PC-9 (cell line): ENCODE results near the gene COQ8A. TPM values are rescaled to one million over a fixed set of nuclear protein-coding genes. Genes with fewer than 3 reads are reported as not detected.

Experiments used
- BruUV-seq: library from RNA; stranded (reverse); fragments of 400-500 nt; replicated peaks from 2 replicates; lab custom pipeline; 2021; lab: Mats Ljungman, UMichigan
- CTCF ChIA-PET: fragments of 300-600 bp; sonication (Branson Sonifier 250); formaldehyde crosslinking; loops from one replicate; lab custom pipeline; 2022; ENCODE audit warnings: antibody characterized with exemption; lab: Charles Lee
- POLR2A ChIA-PET: fragments of 300-600 bp; sonication (Branson Sonifier 250); formaldehyde crosslinking; loops from one replicate; lab custom pipeline; 2022; ENCODE audit warnings: antibody characterized with exemption; ENCODE audit not compliant: unreplicated experiment; lab: Charles Lee
- DNase-seq, 2 experiments: peaks; one replicate each; pipeline versions ENCODE4 v3.0.0 to v3.0.0-alpha.2; 2015 to 2022; ENCODE audit warnings: mixed read lengths in 1 of 2
- H2AFZ ChIP-seq: fragments of 200-600 bp; sonication (generic); 2 replicates; pipeline ENCODE4 v1.8.1; 2017; ENCODE audit warnings: antibody characterized with exemption
- H3F3A ChIP-seq: fragments of 200-600 bp; sonication (generic); 2 replicates; pipeline ENCODE4 v1.8.1; 2017; ENCODE audit warnings: antibody characterized with exemption, mild to moderate bottlenecking, low read depth; ENCODE audit not compliant: insufficient read depth
- H3K27ac ChIP-seq: fragments of 200-600 bp; sonication (generic); 2 replicates; pipeline ENCODE4 v1.6.1; 2016; ENCODE audit warnings: mixed run types
- H3K27me3 ChIP-seq: fragments of 200-600 bp; sonication (generic); 2 replicates; pipeline ENCODE4 v1.6.1; 2016; ENCODE audit warnings: low read depth, mixed run types; ENCODE audit not compliant: insufficient read depth
- H3K36me3 ChIP-seq: fragments of 200-600 bp; sonication (generic); 2 replicates; pipeline ENCODE4 v1.6.1; 2016; ENCODE audit warnings: low read depth, mixed run types
- H3K4me1 ChIP-seq: fragments of 200-600 bp; sonication (generic); replicated peaks from 2 replicates; pipeline ENCODE4 v1.6.1; 2016; ENCODE audit warnings: mixed run types; ENCODE audit not compliant: insufficient read depth
- H3K4me2 ChIP-seq: fragments of 200-600 bp; sonication (generic); 2 replicates; pipeline ENCODE4 v1.6.1; 2017; ENCODE audit warnings: mixed run types
- H3K4me3 ChIP-seq: fragments of 200-600 bp; sonication (generic); 2 replicates; pipeline ENCODE4 v1.6.1; 2016; ENCODE audit warnings: mixed run types
- H3K79me2 ChIP-seq: fragments of 200-600 bp; sonication (generic); 2 replicates; pipeline ENCODE4 v1.6.1; 2017; ENCODE audit warnings: low read depth, mixed run types
- H3K9me2 ChIP-seq: fragments of 200-600 bp; sonication (generic); 2 replicates; pipeline ENCODE4 v1.8.1; 2017; ENCODE audit warnings: mild to moderate bottlenecking; ENCODE audit not compliant: insufficient read depth
- H3K9me3 ChIP-seq: fragments of 200-600 bp; sonication (generic); 2 replicates; pipeline ENCODE4 v1.8.1; 2016; ENCODE audit warnings: low read depth; ENCODE audit not compliant: insufficient read depth
- H4K20me1 ChIP-seq: fragments of 200-600 bp; sonication (generic); 2 replicates; pipeline ENCODE4 v1.8.1; 2017; ENCODE audit not compliant: insufficient read depth
- EZH2 ChIP-seq: fragments of 200-600 bp; sonication (generic); IDR thresholded peaks from 2 replicates; pipeline ENCODE4 v1.8.0; 2017; ENCODE audit warnings: antibody characterized with exemption, low read depth
- intact Hi-C: fragments of 100-400 bp; cut with micrococcal nuclease; formaldehyde crosslinking; loops from one replicate; pipeline ENCODE4 v1.10.0; 2022; ENCODE audit not compliant: unreplicated experiment
- total RNA-seq: library from RNA; stranded (reverse); gene quantifications from 2 replicates; pipeline ENCODE4 v1.2.3, GENCODE V29; 2021
- TF ChIP-seq, protein P1 (sequence below): fragments of 200-600 bp; sonication (generic); conservative IDR thresholded peaks from 2 replicates; pipeline ENCODE4 v1.6.1; 2017; ENCODE audit warnings: mixed run types, antibody characterized with exemption, mild to moderate bottlenecking, moderate library complexity

COQ8A gene
- total RNA-seq, 1 experiment from 2014 or later, result 32.9 TPM

DNA sequence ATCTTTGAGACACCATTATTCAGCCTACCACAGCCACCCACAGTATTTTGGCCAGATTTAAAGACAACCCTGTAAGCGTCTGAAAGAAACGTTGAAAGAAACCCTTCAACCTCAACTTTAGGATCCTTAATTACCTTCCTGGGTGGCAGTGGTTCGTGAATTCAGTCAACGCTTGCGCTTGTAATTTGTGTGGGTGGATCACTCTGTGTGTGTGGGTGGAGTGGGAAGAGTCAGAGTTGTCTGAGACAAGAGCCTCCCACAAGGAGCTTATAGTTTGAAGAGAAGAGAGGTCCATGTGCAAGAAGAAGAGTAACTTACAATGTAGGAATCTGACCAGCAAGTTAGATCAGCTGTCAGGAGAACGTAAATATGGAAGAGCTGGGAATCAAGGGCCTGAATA, 8.4 kb downstream of the COQ8A start:
- DNase-seq, result no peak
- POLR2A ChIA-PET, result no interaction called here
- no TSS peak for BruUV-seq
- H3K27ac ChIP-seq, result no peak overlapping the region
- no peak overlapping the region for H2AFZ ChIP-seq
- H3K79me2 ChIP-seq, result peaks cover 42% of the 10 kb centered on the region
- no peaks in the 10 kb centered on the region for H3F3A ChIP-seq
- no peaks in the 10 kb centered on the region for H3K27me3 ChIP-seq
- H3K4me2 ChIP-seq, result no peak overlapping the region
- TF ChIP-seq EZH2, result no peak
- TF ChIP-seq, protein P1, sequence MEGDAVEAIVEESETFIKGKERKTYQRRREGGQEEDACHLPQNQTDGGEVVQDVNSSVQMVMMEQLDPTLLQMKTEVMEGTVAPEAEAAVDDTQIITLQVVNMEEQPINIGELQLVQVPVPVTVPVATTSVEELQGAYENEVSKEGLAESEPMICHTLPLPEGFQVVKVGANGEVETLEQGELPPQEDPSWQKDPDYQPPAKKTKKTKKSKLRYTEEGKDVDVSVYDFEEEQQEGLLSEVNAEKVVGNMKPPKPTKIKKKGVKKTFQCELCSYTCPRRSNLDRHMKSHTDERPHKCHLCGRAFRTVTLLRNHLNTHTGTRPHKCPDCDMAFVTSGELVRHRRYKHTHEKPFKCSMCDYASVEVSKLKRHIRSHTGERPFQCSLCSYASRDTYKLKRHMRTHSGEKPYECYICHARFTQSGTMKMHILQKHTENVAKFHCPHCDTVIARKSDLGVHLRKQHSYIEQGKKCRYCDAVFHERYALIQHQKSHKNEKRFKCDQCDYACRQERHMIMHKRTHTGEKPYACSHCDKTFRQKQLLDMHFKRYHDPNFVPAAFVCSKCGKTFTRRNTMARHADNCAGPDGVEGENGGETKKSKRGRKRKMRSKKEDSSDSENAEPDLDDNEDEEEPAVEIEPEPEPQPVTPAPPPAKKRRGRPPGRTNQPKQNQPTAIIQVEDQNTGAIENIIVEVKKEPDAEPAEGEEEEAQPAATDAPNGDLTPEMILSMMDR, result no peak
- H4K20me1 ChIP-seq, result peaks cover 12% of the 10 kb centered on the region
- H3K9me3 ChIP-seq, result no peaks in the 10 kb centered on the region
- intact Hi-C loops, result no loop called here
- H3K9me2 ChIP-seq, result no peaks in the 10 kb centered on the region
- no peak overlapping the region for H3K4me3 ChIP-seq
- H3K4me1 ChIP-seq, result 0 out of 2 replicates have a peak, but pooled peaks cover 10% of the 10 kb centered on the region
- CTCF ChIA-PET, result no interaction called here
- no peaks in the 10 kb centered on the region for H3K36me3 ChIP-seq

DNA sequence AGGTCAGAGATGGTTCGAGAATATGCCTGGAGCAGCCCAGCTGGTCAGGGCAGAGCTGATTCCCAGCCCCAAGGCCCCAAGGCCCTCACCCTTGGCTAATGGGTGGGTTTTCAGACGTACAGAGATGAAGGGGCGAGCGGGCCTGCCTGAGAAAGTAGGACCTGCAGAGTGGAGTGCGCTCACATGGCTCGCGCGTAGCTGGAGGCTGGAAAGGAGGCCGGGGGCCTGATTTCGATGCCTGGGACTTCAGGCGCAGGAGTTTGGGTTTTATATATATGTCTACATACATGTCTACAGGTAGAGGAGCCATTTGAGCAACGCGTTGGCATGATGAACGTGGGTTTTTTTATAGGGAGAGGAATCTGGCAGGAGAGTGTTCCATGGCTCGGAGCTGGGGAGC, 8.9 kb downstream of the COQ8A start:
- no peaks in the 10 kb centered on the region for H3K36me3 ChIP-seq
- no peak overlapping the region for H3K4me2 ChIP-seq
- ChIA-PET POLR2A (no interaction called here), CTCF (no interaction called here)
- peaks cover 12% of the 10 kb centered on the region for H4K20me1 ChIP-seq
- intact Hi-C loops, result no loop called here
- H3K9me2 ChIP-seq, result no peaks in the 10 kb centered on the region
- BruUV-seq, result no TSS peak
- H3K27me3 ChIP-seq, result no peaks in the 10 kb centered on the region
- DNase-seq, result no peak
- no peak overlapping the region for H3K27ac ChIP-seq
- no peak overlapping the region for H2AFZ ChIP-seq
- no peak for TF ChIP-seq EZH2
- TF ChIP-seq, protein P1, result no peak
- H3K4me3 ChIP-seq, result no peak overlapping the region
- H3F3A ChIP-seq, result no peaks in the 10 kb centered on the region
- H3K79me2 ChIP-seq, result peaks cover 39% of the 10 kb centered on the region
- 0 out of 2 replicates have a peak, but pooled peaks cover 10% of the 10 kb centered on the region for H3K4me1 ChIP-seq
- no peaks in the 10 kb centered on the region for H3K9me3 ChIP-seq

DNA sequence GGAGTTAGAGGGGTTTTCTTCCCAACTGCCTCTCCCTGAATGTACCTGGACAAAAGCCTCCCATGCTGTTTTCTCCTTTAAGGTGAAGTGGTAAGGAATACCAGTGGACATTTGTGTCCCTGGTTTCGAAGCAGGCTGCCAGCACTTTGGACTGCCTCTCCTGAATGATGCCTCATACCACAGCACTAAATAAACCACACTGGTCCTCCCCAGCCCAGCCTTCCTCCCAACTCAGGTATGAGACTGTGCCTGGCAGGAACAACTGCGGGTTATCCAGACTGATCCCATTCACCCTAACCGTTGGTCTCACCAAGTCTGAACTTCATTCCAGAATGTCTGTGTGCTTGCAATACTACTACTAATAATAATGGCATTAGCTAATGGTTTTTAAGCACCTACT, 9.3 kb downstream of the COQ8A start:
- no peaks in the 10 kb centered on the region for H3K27me3 ChIP-seq
- H3K36me3 ChIP-seq, result no peaks in the 10 kb centered on the region
- no peaks in the 10 kb centered on the region for H3K9me2 ChIP-seq
- H4K20me1 ChIP-seq, result peaks cover 12% of the 10 kb centered on the region
- DNase-seq, result no peak
- no peak overlapping the region for H3K4me3 ChIP-seq
- no peaks in the 10 kb centered on the region for H3F3A ChIP-seq
- H3K9me3 ChIP-seq, result no peaks in the 10 kb centered on the region
- POLR2A ChIA-PET, result no interaction called here
- peaks cover 42% of the 10 kb centered on the region for H3K79me2 ChIP-seq
- intact Hi-C loops, result no loop called here
- BruUV-seq, result no TSS peak
- TF ChIP-seq, protein P1, result no peak
- TF ChIP-seq EZH2, result no peak
- H3K4me1 ChIP-seq, result 0 out of 2 replicates have a peak, but pooled peaks cover 10% of the 10 kb centered on the region
- CTCF ChIA-PET, result no interaction called here
- H3K4me2 ChIP-seq, result no peak overlapping the region
- H2AFZ ChIP-seq, result no peak overlapping the region
- no peak overlapping the region for H3K27ac ChIP-seq
